Activated naive CD8-positive, alpha-beta T cell (primary cell): ENCODE data around the gene AGK.

Experiments used
- H3K27ac Mint-ChIP-seq: one replicate; pipeline ENCODE4 v1.8.0; 2021; ENCODE audit warnings: mixed read lengths
- H3K27me3 Mint-ChIP-seq: one replicate; pipeline ENCODE4 v1.8.0; 2021; ENCODE audit warnings: mixed read lengths
- H3K36me3 Mint-ChIP-seq: one replicate; pipeline ENCODE4 v1.8.0; 2021; ENCODE audit warnings: mixed read lengths
- H3K4me1 Mint-ChIP-seq: one replicate; pipeline ENCODE4 v1.8.0; 2021; ENCODE audit warnings: low read depth, mixed read lengths
- H3K4me3 Mint-ChIP-seq: one replicate; pipeline ENCODE4 v1.8.0; 2021; ENCODE audit warnings: mild to moderate bottlenecking, mixed read lengths
- H3K9me3 Mint-ChIP-seq: one replicate; pipeline ENCODE4 v1.8.0; 2021; ENCODE audit warnings: low read depth, mixed read lengths

The AGK gene

DNA sequence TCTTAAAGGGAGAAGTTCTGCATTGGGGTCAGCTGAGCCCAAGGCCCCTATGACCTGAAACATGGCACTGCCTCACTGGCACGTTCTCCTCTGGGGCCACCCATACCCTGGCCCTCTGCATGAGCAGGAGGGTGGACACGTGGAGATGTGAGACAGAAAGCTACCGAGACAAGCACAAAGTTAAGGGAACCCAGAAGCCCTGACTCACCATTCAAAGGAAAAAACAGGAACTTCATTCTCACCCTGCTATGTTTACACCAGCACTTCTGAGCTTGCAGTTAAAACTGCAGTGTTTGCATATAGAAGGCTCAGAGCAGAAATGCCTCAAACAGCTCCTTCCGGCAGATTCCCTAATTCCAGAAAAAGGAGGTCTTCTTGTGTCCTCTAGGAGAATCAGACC, 109.0 kb downstream of the AGK start:
- peak overlapping the region; percentile 76 for H3K27ac Mint-ChIP-seq
- no peaks in the 10 kb centered on the region for H3K9me3 Mint-ChIP-seq
- H3K4me1 Mint-ChIP-seq, result peaks cover 7% of the 10 kb centered on the region
- no peaks in the 10 kb centered on the region for H3K27me3 Mint-ChIP-seq
- peaks cover 2% of the 10 kb centered on the region for H3K36me3 Mint-ChIP-seq
- no peak overlapping the region for H3K4me3 Mint-ChIP-seq

DNA sequence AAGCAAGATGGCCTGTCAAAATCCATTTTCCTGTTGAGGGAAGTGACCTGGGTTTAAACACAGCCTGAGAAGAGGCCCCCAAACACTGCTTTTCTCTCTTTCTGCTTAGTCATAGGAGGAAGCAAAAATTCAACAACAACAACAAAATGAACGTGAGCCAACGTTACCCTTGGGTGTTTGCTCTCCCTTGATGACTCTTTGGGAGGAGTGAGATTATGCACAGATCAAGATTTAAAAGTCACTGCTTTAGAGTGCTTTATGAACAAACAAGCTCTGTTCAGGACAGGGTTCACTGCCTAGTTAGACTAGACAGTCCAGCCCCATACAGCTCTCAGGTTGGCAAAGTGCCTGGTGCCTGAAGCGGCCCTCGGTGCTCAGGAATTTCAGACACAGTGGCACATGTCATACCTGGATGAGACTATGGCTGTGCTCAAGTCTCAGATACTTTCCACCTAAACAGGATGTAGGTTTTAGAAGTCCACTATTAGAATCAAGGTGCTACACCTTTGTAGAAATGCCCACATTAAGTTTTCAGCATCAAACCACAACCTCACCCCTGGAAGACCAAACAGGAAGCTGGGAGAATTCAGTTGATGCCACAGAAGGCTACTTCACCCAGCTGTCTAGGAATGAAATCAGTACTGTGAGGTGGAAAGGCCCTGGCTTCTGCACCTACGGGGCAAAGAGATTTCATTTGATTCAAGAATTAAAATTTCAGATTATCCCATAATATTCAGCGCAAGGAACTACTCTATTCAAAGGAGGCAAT, 112.1 kb downstream of the AGK start:
- Mint-ChIP-seq H3K4me3 (no peak overlapping the region), H3K4me1 (peaks cover 7% of the 10 kb centered on the region), H3K36me3 (peaks cover 2% of the 10 kb centered on the region), H3K9me3 (no peaks in the 10 kb centered on the region), H3K27me3 (no peaks in the 10 kb centered on the region), H3K27ac (peak overlapping the region; percentile 79)

DNA sequence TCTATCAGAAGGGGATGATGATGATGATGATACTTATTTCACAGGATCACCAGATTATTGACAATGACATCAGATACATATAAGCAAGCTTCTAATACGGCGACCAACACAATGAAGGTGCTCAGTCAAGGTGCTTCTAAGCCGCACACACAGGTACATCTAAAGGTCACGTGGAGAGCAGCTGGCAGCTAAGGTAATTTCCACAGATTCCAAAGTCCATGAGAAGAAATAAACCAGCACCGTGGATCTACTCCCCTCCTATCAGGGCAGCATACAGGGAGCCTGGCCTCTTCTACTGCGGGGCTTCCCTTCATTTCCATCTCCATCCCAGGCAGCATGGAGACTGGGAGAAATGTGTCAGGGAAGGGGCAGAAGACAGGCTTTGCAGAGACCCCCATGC, 113.2 kb downstream of the AGK start:
- H3K27me3 Mint-ChIP-seq, result no peaks in the 10 kb centered on the region
- peaks cover 2% of the 10 kb centered on the region for H3K36me3 Mint-ChIP-seq
- H3K9me3 Mint-ChIP-seq, result no peaks in the 10 kb centered on the region
- no peak overlapping the region for H3K4me3 Mint-ChIP-seq
- peaks cover 7% of the 10 kb centered on the region for H3K4me1 Mint-ChIP-seq
- peak overlapping the region; percentile 68 for H3K27ac Mint-ChIP-seq

DNA sequence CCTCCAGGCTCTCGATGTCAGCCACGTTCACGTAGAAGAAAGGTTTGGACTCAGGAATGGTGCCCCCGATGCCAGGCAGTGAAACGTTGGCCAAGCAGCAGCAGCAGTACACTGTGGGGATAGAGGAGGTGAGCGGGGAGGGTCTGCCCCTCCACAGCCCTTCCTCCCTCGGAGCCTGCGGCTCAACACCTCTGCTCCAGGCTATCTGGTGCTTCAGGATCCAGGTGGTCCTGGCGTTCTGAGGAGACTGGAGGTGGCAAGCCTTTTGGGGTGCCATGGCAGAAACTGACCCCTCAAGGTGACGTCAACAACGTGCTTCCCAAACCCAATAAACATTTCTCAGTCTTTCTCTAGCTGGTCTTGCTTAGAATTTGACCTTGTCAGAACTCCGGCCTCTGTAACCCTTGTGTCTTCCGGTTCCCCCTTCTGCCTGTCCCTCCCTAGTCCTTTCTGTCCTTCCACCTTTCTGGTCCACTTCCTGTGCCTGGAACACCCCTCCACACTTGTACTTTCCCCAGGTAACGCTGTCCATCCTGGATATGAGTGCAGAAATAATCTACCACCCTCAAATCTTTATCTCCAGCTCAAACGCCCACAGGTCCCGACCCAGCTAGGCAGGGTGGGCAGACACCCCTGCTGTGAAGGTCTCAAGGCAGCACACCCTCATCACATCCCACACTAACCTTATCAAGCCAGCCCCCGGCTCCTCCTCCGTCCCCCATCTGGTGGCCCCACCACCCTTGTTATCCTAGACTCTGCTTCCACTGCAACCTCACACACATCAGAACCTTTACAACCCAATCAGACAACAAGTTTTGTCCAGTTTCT, 114.2 kb downstream of the AGK start:
- Mint-ChIP-seq H3K27me3 (no peaks in the 10 kb centered on the region), H3K4me1 (peaks cover 7% of the 10 kb centered on the region), H3K27ac (peak overlapping the region; percentile 10), H3K4me3 (no peak overlapping the region), H3K36me3 (peaks cover 5% of the 10 kb centered on the region), H3K9me3 (no peaks in the 10 kb centered on the region)

DNA sequence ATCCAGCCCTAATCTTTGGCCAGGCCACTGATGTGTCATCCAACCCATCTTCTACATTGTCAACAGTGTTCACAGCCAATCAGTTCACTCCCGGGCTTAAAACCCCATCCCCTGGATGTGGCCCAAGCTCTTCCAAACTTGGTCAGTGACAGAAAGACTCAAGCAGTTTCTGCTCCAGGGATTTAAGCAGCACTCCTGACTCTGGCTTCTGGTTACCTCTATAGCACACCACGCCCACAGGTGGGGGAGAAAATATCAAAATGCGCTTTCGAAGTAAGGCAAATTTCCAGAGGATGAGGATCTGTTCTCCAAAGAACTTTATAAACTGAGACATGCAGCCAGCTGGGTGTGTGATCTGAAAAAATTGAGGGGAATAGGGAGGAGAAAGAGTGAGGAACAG, 114.9 kb downstream of the AGK start:
- Mint-ChIP-seq H3K9me3 (no peaks in the 10 kb centered on the region), H3K36me3 (peaks cover 5% of the 10 kb centered on the region), H3K27ac (peak overlapping the region; percentile 55), H3K4me3 (no peak overlapping the region), H3K27me3 (no peaks in the 10 kb centered on the region), H3K4me1 (peaks cover 7% of the 10 kb centered on the region)

DNA sequence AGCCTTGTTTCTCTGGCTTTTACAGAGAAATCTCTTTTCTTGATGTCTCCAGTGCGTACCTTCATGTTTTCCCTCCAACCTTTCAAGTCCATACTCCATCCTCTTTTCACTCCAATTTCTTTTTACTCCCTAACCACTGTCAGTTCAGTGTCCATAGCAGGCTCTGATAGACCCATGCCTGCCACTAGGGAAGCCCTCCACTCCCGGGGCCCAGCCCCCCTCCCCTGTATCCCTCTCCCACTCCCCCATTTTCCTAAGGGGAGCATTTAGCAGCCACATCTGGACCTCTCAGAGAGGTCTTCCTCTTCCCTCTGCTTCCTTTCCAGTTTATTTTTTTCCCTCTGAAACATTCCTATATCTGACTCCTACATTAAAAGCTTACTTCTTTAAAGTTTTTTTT, 117.6 kb downstream of the AGK start:
- Mint-ChIP-seq H3K27ac (no peak overlapping the region), H3K9me3 (no peaks in the 10 kb centered on the region), H3K36me3 (peaks cover 3% of the 10 kb centered on the region), H3K4me1 (no peaks in the 10 kb centered on the region), H3K4me3 (no peak overlapping the region), H3K27me3 (no peaks in the 10 kb centered on the region)

DNA sequence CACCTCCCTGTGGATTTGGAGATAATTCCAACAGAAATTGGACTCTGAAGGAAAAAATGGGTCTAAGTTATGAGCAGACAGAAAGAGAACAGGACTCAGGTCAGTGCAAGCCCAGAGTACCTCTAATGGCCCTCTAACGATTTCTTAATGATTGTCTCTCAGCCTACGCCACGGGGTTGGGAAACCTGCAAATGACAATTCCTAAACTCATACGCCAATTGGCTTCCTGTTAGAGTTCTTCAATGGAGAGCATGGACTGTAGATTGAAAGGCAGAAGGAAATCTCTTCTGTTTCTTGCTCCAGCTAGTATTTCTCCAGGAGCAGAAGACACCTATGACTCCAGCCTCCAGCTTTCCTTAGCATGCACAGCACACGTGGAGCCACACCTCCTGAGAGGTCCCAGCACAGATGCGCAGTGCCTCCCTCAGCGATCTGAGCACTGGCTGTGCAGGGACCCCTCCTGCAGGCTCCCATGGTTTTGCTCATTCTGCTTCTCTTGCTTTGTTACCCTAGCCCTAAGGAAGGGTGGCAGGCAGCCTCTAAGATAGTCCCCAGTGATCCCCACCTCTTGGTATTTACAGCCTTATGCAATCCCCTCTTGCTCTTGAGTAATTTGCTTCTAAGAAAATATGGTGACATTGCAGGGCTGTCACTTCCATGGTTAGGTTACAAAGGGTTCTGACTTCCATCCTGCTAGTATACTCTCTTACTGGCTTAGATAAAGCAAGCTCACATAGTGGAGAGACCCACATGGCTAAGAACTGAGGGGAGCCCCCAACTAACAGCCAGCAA, 120.7 kb downstream of the AGK start:
- Mint-ChIP-seq H3K27me3 (no peaks in the 10 kb centered on the region), H3K36me3 (peaks cover 6% of the 10 kb centered on the region), H3K4me3 (no peak overlapping the region), H3K4me1 (peaks cover 1% of the 10 kb centered on the region), H3K9me3 (no peaks in the 10 kb centered on the region), H3K27ac (no peak overlapping the region)

DNA sequence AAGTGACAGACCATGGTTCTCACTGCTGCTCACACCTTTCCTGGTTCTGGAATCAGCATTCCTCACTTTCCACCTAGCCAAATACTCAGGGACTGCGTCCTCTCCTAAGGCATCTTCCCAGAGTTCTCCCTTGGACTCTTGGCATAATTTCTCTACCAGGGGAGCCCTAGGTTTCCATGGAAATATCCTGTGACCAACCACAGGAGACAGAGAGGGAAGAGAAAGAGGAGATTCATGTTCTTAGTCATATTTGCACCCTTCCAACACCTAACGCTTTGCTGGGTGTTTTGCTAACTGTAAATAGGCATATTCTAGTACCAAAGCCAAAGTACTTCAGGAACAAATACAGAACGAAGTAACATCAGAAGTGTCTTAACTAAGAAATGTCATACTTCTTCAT, 122.1 kb downstream of the AGK start:
- no peaks in the 10 kb centered on the region for H3K27me3 Mint-ChIP-seq
- peaks cover 6% of the 10 kb centered on the region for H3K36me3 Mint-ChIP-seq
- H3K9me3 Mint-ChIP-seq, result no peaks in the 10 kb centered on the region
- no peak overlapping the region for H3K27ac Mint-ChIP-seq
- H3K4me1 Mint-ChIP-seq, result peaks cover 1% of the 10 kb centered on the region
- H3K4me3 Mint-ChIP-seq, result no peak overlapping the region

DNA sequence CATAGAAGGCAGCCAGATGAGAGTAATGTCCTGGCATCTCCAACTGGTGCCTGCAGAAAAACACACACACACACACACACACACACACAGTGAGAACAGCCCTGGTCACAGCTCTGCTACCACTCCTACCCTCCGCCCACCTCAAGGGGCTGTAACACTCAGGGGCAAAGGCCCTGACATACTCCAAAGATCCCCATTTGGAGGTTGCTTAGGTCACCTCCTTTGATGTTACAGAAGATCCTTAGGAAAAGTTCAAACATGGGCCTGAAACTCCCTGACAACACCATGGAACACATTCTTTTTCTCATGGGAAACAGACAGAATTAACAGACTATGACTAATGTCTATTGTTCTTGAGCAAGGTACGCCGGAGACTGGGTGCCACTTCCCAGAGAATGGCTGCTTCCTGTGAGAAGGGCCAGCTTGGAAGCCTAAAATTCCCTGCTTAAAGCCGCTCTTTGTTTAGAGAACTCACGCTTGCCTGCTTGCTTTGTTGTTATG, 123.0 kb downstream of the AGK start:
- Mint-ChIP-seq H3K27ac (no peak overlapping the region), H3K36me3 (peaks cover 6% of the 10 kb centered on the region), H3K27me3 (no peaks in the 10 kb centered on the region), H3K4me1 (peaks cover 1% of the 10 kb centered on the region), H3K9me3 (no peaks in the 10 kb centered on the region), H3K4me3 (no peak overlapping the region)

DNA sequence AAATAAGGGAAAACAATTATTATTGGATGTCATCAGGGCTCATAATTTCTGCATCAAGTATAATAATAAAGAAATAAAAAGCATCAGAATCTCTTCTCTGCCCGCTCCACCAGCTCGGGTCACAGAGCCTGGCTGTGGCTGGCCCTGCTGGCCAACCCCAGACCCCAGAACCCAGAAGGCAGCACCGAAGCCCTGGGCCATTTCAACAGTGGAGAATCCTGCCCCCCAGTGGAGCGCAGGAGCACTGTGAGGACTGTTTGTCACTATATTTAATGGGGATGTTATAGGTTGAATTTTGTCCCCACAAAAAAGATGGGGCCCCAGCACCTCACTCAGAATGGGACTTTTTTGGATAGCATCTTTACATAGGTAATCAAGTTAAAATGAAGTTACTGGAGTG, 123.5 kb downstream of the AGK start:
- H3K36me3 Mint-ChIP-seq, result peaks cover 6% of the 10 kb centered on the region
- H3K9me3 Mint-ChIP-seq, result no peaks in the 10 kb centered on the region
- no peak overlapping the region for H3K4me3 Mint-ChIP-seq
- H3K4me1 Mint-ChIP-seq, result peaks cover 1% of the 10 kb centered on the region
- no peak overlapping the region for H3K27ac Mint-ChIP-seq
- H3K27me3 Mint-ChIP-seq, result no peaks in the 10 kb centered on the region

DNA sequence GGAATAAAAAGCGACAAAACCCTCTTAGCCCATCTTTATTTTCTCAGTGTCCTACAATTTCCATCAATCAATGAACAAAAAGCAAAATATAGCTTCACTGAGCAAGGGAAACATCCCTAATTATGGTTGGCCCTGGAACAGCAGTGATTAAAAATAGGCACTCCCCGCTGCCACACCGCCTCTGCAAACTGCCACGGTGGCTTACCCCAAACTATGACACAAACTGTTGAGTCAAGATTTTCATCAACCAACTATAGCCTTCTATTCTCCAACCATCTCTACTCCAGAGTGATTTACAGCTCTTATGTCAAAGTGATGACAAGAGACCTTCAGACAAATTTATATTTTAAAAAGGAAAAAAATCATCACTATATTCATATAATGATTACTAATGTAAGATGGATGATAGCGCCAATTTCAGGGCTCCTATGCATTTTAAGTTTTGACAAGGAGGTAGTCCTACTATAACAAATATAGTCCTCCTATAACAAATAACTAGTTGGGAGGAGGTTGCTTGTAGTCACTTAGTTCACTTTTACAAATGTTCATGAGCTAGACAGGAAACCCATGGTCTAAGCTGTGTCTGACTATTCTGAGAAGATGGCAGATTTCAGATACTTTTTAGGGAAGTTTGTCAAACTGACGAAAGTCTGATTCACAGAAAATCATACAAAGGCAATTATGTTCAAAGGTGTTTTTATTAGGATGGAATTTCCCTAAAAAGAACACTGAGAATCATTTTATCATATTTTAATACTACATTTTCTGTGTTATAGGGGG, 124.4 kb downstream of the AGK start:
- H3K9me3 Mint-ChIP-seq, result no peaks in the 10 kb centered on the region
- H3K4me1 Mint-ChIP-seq, result peaks cover 1% of the 10 kb centered on the region
- H3K4me3 Mint-ChIP-seq, result no peak overlapping the region
- H3K36me3 Mint-ChIP-seq, result peaks cover 5% of the 10 kb centered on the region
- no peak overlapping the region for H3K27ac Mint-ChIP-seq
- H3K27me3 Mint-ChIP-seq, result no peaks in the 10 kb centered on the region

DNA sequence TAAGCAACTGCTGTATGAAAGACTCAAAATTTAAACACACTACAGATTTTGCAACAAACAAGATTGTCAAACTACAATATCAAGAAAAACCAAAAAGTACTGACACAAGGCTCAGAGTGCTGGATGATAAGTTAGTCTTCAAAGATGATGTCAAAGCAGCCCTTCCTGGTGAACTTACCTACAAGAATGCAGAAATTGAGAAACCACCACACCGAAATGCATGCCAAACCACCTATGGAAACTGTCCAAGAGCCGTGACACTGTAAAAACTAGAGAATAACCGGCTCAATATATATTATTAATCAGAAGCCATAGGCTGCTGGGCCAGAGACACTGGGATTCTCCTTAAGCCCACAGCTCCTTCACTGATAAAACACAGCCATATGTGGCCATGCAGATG, 125.4 kb downstream of the AGK start:
- Mint-ChIP-seq H3K27ac (no peak overlapping the region), H3K4me1 (peaks cover 1% of the 10 kb centered on the region)

DNA sequence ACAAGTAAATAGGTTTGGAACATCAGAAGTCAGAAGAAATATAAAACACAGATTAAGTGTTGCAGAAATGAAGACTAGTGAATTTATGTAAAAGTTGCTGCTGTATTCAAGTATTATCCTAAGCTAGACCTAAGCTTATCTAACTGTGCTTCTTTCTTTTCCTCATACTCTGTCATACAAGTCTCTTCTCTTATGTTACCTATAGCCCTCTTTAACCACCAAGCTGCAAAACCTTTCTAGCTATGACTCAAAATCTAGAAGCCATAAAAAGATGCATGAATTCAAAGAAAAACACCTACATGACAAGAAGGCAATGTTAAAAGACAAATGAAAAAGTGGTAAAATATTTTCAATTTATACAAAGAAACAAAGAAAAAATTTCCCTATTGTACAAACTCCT, 127.8 kb downstream of the AGK start:
- Mint-ChIP-seq H3K4me3 (no peak overlapping the region), H3K4me1 (peaks cover 1% of the 10 kb centered on the region), H3K27ac (no peak overlapping the region), H3K36me3 (peaks cover 9% of the 10 kb centered on the region), H3K9me3 (no peaks in the 10 kb centered on the region), H3K27me3 (no peaks in the 10 kb centered on the region)

More for the DNA sequence above, 125.4 kb downstream of the AGK start:
- no peaks in the 10 kb centered on the region for H3K27me3 Mint-ChIP-seq
- no peaks in the 10 kb centered on the region for H3K9me3 Mint-ChIP-seq
- H3K4me3 Mint-ChIP-seq, result no peak overlapping the region
- H3K36me3 Mint-ChIP-seq, result peaks cover 5% of the 10 kb centered on the region

DNA sequence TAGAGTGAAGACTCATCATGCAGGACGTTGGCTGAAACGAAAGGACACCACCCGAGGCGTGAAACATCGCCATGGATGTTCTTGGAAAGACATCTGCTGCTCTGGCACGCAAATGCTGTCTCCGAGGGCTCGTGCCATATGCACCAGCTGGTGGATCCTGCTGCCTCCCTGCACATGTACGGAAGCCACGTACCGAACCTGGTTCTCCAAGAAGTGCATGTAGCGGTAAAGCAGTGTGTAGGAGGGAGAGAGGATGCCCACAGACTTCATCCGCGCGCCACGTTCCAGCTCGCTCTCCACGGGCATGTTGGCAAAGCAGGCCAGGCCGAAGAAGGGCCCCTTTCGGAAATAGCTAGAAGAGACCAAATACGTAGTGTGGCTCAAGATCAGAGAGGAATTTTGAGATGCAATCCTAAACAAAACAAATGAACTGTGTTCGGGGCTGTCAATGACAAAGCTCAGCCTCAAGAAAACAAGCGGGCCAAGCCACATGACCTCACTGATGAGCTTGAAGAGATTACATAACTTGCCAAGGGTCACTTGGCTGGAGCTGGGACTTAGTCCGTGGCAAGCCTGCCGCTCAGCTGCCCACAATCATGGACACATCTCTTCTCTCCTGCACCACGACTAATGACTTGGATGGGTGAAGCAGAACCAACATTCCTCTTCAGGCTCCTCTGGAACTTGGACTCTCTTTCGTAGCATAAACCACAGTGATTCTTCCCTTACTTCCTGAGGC, 134.2 kb downstream of the AGK start:
- H3K4me3 Mint-ChIP-seq, result no peak overlapping the region
- H3K27ac Mint-ChIP-seq, result no peak overlapping the region
- H3K9me3 Mint-ChIP-seq, result no peaks in the 10 kb centered on the region
- H3K4me1 Mint-ChIP-seq, result peaks cover 2% of the 10 kb centered on the region
- peaks cover 16% of the 10 kb centered on the region for H3K36me3 Mint-ChIP-seq
- no peaks in the 10 kb centered on the region for H3K27me3 Mint-ChIP-seq
